ENCODE measurements around the gene BLMH.

- TF ChIP-seq CTCF (IDR thresholded peaks at IDR 0.05) (no peak), POLR2A (IDR thresholded peaks at IDR 0.05) (no peak), EP300 (IDR thresholded peaks at IDR 0.05) (no peak)
Measured at GRCh38 chr17:30210901-30211300, 80.8 kb downstream of the BLMH start.

All from ovary (tissue), 3 donors.